ENCODE measurements around the gene ANKMY1.

The ANKMY1 gene

DNA sequence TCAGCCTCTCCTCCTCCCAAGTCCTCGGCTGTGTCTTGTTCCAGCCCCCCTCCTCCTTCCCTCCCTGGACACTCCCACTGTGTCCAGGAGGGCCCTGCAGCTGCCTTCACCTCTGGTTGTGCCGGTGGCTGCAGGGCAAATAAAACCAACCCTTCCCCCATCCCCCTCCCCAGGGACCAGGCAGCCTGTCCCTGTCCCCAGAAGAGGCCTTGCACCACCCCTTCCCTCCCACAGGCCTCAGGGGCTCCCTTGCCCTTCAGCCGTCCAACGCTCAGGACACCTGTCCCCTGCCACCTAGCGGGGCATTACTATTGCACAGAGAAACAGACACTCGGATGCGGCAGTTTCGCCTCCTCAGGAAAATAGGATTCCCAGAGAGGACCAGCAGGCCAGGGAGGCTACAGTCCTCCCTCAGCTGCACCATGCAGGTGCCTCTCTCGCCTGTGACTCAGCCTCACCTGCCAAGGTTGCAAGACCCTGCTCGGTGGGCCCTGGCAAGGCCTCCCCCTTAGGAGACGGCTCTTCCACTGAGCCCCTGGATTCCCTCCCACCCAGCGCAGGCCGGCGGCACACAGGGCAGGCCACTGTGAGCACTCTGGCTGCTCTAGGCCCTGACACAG, 127.8 kb downstream of the ANKMY1 start:
- Histone ChIP-seq H3K36me3 (ENCODE audit: control insufficient read depth in 2 of 2, insufficient read depth in 1 of 2, low read length in 2 of 2) (no peaks in the 10 kb centered on the region), H3K4me1 (ENCODE audit: control insufficient read depth, insufficient read depth, low read length) (no peaks in the 10 kb centered on the region), H3K27ac (ENCODE audit: extremely low read depth, low read depth, low read length) (no peak overlapping the region), H3K9me3 (ENCODE audit: control insufficient read depth, insufficient read depth, low read depth, low read length) (no peaks in the 10 kb centered on the region), H3K4me3 (ENCODE audit: low read depth, low read length) (no peak overlapping the region)
- no peak for TF ChIP-seq ZEB2 (tag by site-specific recombination; IDR thresholded peaks at IDR 0.05)
- no peak for TF ChIP-seq ZNF138 (tag by site-specific recombination; IDR thresholded peaks at IDR 0.05; ENCODE audit: borderline replicate concordance)
- no peak for TF ChIP-seq ZNF404 (tag by site-specific recombination; IDR thresholded peaks at IDR 0.05)
- TF ChIP-seq ZFHX2 (tag by site-specific recombination; conservative IDR thresholded peaks at IDR 0.05), result no peak
- no peak for TF ChIP-seq BCL11A (tag by site-specific recombination; IDR thresholded peaks at IDR 0.05; ENCODE audit: low read depth)
- TF ChIP-seq ZNF366 (tag by site-specific recombination; conservative IDR thresholded peaks at IDR 0.05), result no peak
- TF ChIP-seq ZNF37A (tag by site-specific recombination; IDR thresholded peaks at IDR 0.05), result no peak
- no peak for TF ChIP-seq GLIS2 (tag by site-specific recombination; IDR thresholded peaks at IDR 0.05)
- no peak for TF ChIP-seq ZNF112 (tag by site-specific recombination; IDR thresholded peaks at IDR 0.05)
- TF ChIP-seq, protein P1, sequence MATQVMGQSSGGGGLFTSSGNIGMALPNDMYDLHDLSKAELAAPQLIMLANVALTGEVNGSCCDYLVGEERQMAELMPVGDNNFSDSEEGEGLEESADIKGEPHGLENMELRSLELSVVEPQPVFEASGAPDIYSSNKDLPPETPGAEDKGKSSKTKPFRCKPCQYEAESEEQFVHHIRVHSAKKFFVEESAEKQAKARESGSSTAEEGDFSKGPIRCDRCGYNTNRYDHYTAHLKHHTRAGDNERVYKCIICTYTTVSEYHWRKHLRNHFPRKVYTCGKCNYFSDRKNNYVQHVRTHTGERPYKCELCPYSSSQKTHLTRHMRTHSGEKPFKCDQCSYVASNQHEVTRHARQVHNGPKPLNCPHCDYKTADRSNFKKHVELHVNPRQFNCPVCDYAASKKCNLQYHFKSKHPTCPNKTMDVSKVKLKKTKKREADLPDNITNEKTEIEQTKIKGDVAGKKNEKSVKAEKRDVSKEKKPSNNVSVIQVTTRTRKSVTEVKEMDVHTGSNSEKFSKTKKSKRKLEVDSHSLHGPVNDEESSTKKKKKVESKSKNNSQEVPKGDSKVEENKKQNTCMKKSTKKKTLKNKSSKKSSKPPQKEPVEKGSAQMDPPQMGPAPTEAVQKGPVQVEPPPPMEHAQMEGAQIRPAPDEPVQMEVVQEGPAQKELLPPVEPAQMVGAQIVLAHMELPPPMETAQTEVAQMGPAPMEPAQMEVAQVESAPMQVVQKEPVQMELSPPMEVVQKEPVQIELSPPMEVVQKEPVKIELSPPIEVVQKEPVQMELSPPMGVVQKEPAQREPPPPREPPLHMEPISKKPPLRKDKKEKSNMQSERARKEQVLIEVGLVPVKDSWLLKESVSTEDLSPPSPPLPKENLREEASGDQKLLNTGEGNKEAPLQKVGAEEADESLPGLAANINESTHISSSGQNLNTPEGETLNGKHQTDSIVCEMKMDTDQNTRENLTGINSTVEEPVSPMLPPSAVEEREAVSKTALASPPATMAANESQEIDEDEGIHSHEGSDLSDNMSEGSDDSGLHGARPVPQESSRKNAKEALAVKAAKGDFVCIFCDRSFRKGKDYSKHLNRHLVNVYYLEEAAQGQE (tag by site-specific recombination; IDR thresholded peaks at IDR 0.05), result no peak
- TF ChIP-seq ZNF354C (tag by site-specific recombination; IDR thresholded peaks at IDR 0.05; ENCODE audit: borderline replicate concordance, low read depth), result no peak
- TF ChIP-seq, protein P2, sequence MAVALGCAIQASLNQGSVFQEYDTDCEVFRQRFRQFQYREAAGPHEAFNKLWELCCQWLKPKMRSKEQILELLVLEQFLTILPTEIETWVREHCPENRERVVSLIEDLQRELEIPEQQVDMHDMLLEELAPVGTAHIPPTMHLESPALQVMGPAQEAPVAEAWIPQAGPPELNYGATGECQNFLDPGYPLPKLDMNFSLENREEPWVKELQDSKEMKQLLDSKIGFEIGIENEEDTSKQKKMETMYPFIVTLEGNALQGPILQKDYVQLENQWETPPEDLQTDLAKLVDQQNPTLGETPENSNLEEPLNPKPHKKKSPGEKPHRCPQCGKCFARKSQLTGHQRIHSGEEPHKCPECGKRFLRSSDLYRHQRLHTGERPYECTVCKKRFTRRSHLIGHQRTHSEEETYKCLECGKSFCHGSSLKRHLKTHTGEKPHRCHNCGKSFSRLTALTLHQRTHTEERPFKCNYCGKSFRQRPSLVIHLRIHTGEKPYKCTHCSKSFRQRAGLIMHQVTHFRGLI (tag by site-specific recombination; IDR thresholded peaks at IDR 0.05), result no peak
- TF ChIP-seq ZNF132 (tag by site-specific recombination; IDR thresholded peaks at IDR 0.05; ENCODE audit: borderline replicate concordance), result no peak
- TF ChIP-seq, protein P3, sequence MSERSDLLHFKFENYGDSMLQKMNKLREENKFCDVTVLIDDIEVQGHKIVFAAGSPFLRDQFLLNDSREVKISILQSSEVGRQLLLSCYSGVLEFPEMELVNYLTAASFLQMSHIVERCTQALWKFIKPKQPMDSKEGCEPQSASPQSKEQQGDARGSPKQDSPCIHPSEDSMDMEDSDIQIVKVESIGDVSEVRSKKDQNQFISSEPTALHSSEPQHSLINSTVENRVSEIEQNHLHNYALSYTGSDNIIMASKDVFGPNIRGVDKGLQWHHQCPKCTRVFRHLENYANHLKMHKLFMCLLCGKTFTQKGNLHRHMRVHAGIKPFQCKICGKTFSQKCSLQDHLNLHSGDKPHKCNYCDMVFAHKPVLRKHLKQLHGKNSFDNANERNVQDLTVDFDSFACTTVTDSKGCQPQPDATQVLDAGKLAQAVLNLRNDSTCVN (tag by site-specific recombination; optimal IDR thresholded peaks at IDR 0.05), result no peak
- no peak for TF ChIP-seq YY2 (tag by site-specific recombination; IDR thresholded peaks at IDR 0.05)
- TF ChIP-seq ZNF146 (tag by site-specific recombination; IDR thresholded peaks at IDR 0.05), result no peak
- POLR2A ChIA-PET, result no interaction called here
- CTCF ChIA-PET, result no interaction called here

All from HEK293 (cell line).